ENCODE data around the gene WIPI1. TPM values are rescaled to one million over a fixed set of nuclear protein-coding genes. Genes with fewer than 3 reads are reported as not detected.
A peak's percentile ranks its signal among the peaks of the same experiment; 100 is the strongest.

Gene WIPI1
- total RNA-seq, 2 experiments from 2014 or later = 29.7 to 34.8 TPM

DNA sequence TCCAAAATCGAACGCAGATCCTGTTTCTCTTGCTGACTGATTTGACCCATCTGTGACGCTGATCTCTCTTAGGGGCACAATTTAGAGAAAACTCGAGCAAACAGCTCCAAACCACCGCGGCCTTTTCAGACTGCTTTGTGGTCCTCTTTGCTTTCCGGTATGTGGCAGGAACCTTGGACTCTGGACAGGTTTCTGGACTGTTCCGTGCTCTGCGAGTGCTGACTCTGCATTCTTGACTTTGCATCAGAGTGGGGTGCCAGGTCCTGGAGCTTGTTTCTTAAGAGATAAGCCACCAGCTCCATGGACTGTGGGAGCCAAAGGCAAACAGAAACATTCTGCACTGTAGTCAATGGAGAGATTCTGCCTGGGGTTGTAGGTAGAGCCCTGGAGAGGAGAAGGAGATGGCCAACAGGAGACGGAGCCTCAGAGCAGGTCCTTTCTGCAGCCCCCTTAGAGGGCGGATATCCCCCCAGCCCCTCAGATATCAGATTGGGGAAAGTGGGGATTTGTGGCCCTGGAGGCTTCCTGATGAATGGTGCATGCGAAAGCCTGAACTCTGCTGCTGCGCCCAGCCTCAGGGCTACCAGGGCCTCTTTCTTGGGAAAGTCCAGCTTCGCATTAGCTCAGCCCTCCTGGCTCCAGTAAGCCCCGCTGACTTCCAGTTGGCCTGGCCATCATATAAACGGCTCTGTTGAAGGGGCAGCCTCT is 65.6 kb downstream of the WIPI1 start:
- H3K36me3 Mint-ChIP-seq = peaks cover 7% of the 10 kb centered on the region
- H3K4me3 Mint-ChIP-seq = no peak overlapping the region
- POLR2A ChIA-PET = no interaction called here
- H3K9me3 Mint-ChIP-seq = peaks cover 3% of the 10 kb centered on the region
- DNase-seq (no peak), ATAC-seq (ENCODE audit: low read depth) (no peak)
- H3K27ac Mint-ChIP-seq = no peak overlapping the region
- H3K27me3 Mint-ChIP-seq = no peaks in the 10 kb centered on the region
- peaks cover under 1% of the 10 kb centered on the region for H3K4me1 Mint-ChIP-seq

GRCh38 chr17:68390888-68391545 is 66.3 kb downstream of the WIPI1 start:
- POLR2A ChIA-PET = no interaction called here
- Mint-ChIP-seq H3K27ac (no peak overlapping the region), H3K4me1 (no peaks in the 10 kb centered on the region), H3K4me3 (no peak overlapping the region), H3K27me3 (no peaks in the 10 kb centered on the region), H3K9me3 (peaks cover 3% of the 10 kb centered on the region), H3K36me3 (peaks cover 7% of the 10 kb centered on the region)
- ATAC-seq (ENCODE audit: low read depth) = no peak
- DNase-seq = no peak

- Mint-ChIP-seq H3K9me3 (no peaks in the 10 kb centered on the region), H3K4me3 (no peak overlapping the region), H3K27me3 (no peaks in the 10 kb centered on the region), H3K27ac (no peak overlapping the region), H3K36me3 (no peaks in the 10 kb centered on the region), H3K4me1 (peaks cover 6% of the 10 kb centered on the region)
- POLR2A ChIA-PET = interaction anchor here (0.9 kb wide), 1 partner anchor 44 kb away, joined by 3 read pairs; no protein-coding TSS in a partner anchor
- DNase-seq = no peak
- ATAC-seq (ENCODE audit: low read depth) = no peak
These were observed 68.3 kb downstream of the WIPI1 start for GRCh38 chr17:68389041-68389440.

- DNase-seq (no peak), ATAC-seq (ENCODE audit: low read depth) (no peak)
- Mint-ChIP-seq H3K9me3 (no peaks in the 10 kb centered on the region), H3K4me1 (peaks cover 19% of the 10 kb centered on the region), H3K27me3 (no peaks in the 10 kb centered on the region), H3K4me3 (no peak overlapping the region), H3K27ac (no peak overlapping the region), H3K36me3 (no peaks in the 10 kb centered on the region)
- POLR2A ChIA-PET = interaction anchor here (0.5 kb wide), 1 partner anchor 437 kb away, joined by 3 read pairs; no protein-coding TSS in a partner anchor
These were observed 69.7 kb downstream of the WIPI1 start for GRCh38 chr17:68387435-68388218.

- ATAC-seq (ENCODE audit: low read depth) = no peak
- H3K4me1 Mint-ChIP-seq = peaks cover 24% of the 10 kb centered on the region
- H3K9me3 Mint-ChIP-seq = no peaks in the 10 kb centered on the region
- no peak overlapping the region for H3K27ac Mint-ChIP-seq
- H3K27me3 Mint-ChIP-seq = peaks cover 2% of the 10 kb centered on the region
- DNase-seq = no peak
- H3K4me3 Mint-ChIP-seq = no peak overlapping the region
- peaks cover 2% of the 10 kb centered on the region for H3K36me3 Mint-ChIP-seq
- POLR2A ChIA-PET = interaction anchor here (0.8 kb wide), 1 partner anchor 94 kb away, joined by 4 read pairs; the partner anchor contains the start of genes ARSG and SLC16A6
These were observed 71.6 kb downstream of the WIPI1 start for GRCh38 chr17:68385490-68386215.

DNA sequence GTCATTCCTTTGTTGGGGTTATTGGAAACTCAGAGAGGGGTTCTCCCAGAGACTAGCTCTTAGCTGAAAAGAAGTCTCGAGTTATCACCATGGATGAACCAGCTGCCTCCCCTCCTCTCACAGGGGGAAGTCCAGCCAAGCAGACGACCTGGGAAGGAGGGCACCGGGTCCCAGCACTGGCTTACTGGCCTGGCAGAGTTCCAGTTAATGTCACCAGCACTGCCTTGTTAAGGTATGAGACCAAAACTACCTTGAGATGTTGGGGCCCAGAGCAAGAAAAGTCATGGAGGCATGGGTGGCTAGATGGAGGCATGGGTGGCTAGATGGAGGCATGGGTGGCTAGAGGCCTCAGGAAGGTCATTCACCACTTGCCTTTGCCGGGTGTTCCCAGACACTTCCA is 72.4 kb downstream of the WIPI1 start:
- peak overlapping the region; percentile 42 for H3K27ac Mint-ChIP-seq
- POLR2A ChIA-PET = interaction anchor here (0.6 kb wide), 1 partner anchor 222 kb away, joined by 3 read pairs; no protein-coding TSS in a partner anchor

GRCh38 chr17:68384471-68384870 is 72.8 kb downstream of the WIPI1 start:
- H3K27ac Mint-ChIP-seq = peak overlapping the region; percentile 77
- POLR2A ChIA-PET = interaction anchor here (0.6 to 1.8 kb wide), 3 partner anchors 14 to 222 kb away, joined by 3 to 7 read pairs (median 5); partner anchors contain the start of genes ARSG and SLC16A6
- peaks cover 24% of the 10 kb centered on the region for H3K4me1 Mint-ChIP-seq
- peak overlapping the region; percentile 36 for H3K4me3 Mint-ChIP-seq
- no peaks in the 10 kb centered on the region for H3K9me3 Mint-ChIP-seq
- H3K27me3 Mint-ChIP-seq = peaks cover 2% of the 10 kb centered on the region
- H3K36me3 Mint-ChIP-seq = peaks cover 2% of the 10 kb centered on the region
- DNase-seq (no peak), ATAC-seq (ENCODE audit: low read depth) (no peak)

More for the DNA sequence above, 72.4 kb downstream of the WIPI1 start:
- Mint-ChIP-seq H3K4me1 (peaks cover 24% of the 10 kb centered on the region), H3K4me3 (no peak overlapping the region), H3K36me3 (peaks cover 2% of the 10 kb centered on the region), H3K27me3 (peaks cover 2% of the 10 kb centered on the region), H3K9me3 (no peaks in the 10 kb centered on the region)
- DNase-seq (no peak), ATAC-seq (ENCODE audit: low read depth) (no peak)

DNA sequence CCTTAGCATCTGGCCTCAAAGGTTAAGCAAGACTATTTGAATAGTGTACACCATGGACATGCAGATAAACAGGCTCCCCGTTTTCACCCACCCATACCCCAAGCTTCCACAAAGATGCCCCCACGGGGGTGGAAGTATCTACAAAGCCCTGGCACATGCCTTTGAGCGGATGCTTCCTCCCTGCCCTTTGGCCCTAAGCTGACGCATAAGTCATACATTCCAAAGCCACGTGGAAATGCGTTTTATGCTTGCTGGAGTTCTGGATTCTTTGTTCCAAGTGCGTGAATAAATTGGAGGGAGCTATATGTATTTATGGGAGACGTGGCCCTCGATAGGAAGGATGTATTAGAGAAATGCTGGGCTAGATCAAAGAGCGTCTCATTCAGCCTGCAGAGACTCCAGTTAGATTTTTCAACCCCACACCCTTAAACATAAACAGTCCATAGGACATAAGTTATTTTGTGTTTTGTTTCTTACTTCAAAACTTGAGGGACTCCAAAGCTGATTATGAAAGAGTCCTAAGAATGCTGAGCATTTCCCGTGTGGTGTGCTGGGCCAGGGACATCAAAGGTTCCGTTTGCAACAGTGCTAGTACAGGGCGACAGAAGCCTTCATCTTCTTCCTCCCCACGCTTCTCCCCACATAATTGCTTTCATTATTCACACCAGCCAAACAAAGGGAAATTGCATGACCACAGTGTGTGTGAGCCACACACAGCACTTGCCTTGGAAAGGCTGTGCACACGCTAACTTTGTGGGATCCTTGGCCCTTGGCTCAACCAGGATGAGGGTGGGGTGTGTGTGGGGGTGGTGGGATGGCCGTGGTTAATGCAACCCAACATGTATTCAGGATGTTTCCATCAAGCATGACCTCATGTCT is 73.6 kb downstream of the WIPI1 start:
- peak; percentile 93 for ATAC-seq (ENCODE audit: low read depth)
- peaks cover 2% of the 10 kb centered on the region for H3K36me3 Mint-ChIP-seq
- H3K27ac Mint-ChIP-seq = peak overlapping the region; percentile 77
- H3K4me1 Mint-ChIP-seq = peaks cover 24% of the 10 kb centered on the region
- POLR2A ChIA-PET = interaction anchor here (0.6 to 1.8 kb wide), 4 partner anchors 15 to 324 kb away, joined by 3 to 8 read pairs (median 6); partner anchors contain the start of genes ARSG and SLC16A6
- H3K9me3 Mint-ChIP-seq = no peaks in the 10 kb centered on the region
- no peak for DNase-seq
- peak overlapping the region; percentile 36 for H3K4me3 Mint-ChIP-seq
- peaks cover 2% of the 10 kb centered on the region for H3K27me3 Mint-ChIP-seq

GRCh38 chr17:68383120-68383442 is 74.2 kb downstream of the WIPI1 start:
- Mint-ChIP-seq H3K27me3 (peaks cover 2% of the 10 kb centered on the region), H3K27ac (peak overlapping the region; percentile 77), H3K36me3 (peaks cover 2% of the 10 kb centered on the region), H3K4me3 (peak overlapping the region; percentile 36), H3K4me1 (peaks cover 24% of the 10 kb centered on the region), H3K9me3 (no peaks in the 10 kb centered on the region)
- DNase-seq (no peak), ATAC-seq (ENCODE audit: low read depth) (no peak)
- POLR2A ChIA-PET = interaction anchor here (1.4 to 1.8 kb wide), 3 partner anchors 16 to 91 kb away, joined by 5 to 8 read pairs (median 7); partner anchors contain the start of genes ARSG and SLC16A6

- ATAC-seq (ENCODE audit: low read depth) (no peak), DNase-seq (no peak)
- POLR2A ChIA-PET = interaction anchor here (1.8 kb wide), 2 partner anchors 16 to 25 kb away, joined by 5 to 8 read pairs; no protein-coding TSS in a partner anchor
- Mint-ChIP-seq H3K9me3 (no peaks in the 10 kb centered on the region), H3K27ac (no peak overlapping the region), H3K4me3 (no peak overlapping the region), H3K36me3 (peaks cover 2% of the 10 kb centered on the region), H3K27me3 (peaks cover 2% of the 10 kb centered on the region), H3K4me1 (peaks cover 26% of the 10 kb centered on the region)
These were observed 74.7 kb downstream of the WIPI1 start for GRCh38 chr17:68382582-68383085.

DNA sequence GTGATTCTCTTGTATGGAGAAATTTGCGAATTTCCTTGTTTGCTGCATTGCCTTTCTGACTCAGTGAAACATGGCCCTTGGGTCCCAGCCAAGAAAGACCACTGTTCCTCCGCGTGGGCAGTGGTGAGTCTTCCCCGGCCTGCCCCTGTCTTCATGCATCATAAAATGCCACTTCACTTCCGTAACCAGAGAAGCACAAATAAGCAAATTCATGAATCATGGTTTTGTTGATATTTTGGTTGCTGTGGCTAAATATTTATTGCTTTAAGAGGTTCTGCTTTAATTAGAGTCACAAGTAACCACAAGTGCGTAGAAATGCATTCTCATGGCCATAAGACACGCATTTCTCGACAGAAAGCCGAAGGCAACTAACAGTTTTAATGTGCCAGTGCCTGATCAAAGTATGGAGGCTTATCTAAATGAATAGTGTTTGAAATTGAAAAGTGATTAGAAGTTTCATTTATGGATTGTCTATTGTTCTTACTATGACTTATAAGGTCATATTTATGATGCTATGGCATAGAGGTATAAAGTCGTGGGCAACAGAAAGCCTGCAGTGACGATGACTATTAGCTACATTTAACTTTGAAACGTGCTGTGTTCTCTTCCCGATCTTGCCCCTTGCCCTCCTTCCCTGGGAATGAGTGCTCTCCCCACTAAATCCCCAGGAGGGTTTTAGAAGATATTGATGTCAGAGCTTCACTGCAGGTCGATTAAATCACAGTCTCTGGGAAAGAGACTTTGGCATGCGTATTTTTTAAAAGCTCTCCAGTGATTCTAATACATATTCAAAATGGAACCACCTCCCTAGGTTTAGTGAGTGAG is 76.0 kb downstream of the WIPI1 start:
- Mint-ChIP-seq H3K27ac (no peak overlapping the region), H3K4me1 (peaks cover 26% of the 10 kb centered on the region), H3K36me3 (peaks cover 2% of the 10 kb centered on the region), H3K27me3 (peaks cover 2% of the 10 kb centered on the region), H3K9me3 (no peaks in the 10 kb centered on the region), H3K4me3 (no peak overlapping the region)
- ATAC-seq (ENCODE audit: low read depth) = no peak
- DNase-seq = no peak
- POLR2A ChIA-PET = no interaction called here
